ENCODE data around the gene ABHD2.

Gene ABHD2

GRCh38 chr15:89090791-89091626 is 2.8 kb downstream of the ABHD2 start:
- in situ Hi-C loops (cut with HindIII; ENCODE audit: low sequenced_read_pairs): no loop called here
- TF ChIP-seq, protein P1, sequence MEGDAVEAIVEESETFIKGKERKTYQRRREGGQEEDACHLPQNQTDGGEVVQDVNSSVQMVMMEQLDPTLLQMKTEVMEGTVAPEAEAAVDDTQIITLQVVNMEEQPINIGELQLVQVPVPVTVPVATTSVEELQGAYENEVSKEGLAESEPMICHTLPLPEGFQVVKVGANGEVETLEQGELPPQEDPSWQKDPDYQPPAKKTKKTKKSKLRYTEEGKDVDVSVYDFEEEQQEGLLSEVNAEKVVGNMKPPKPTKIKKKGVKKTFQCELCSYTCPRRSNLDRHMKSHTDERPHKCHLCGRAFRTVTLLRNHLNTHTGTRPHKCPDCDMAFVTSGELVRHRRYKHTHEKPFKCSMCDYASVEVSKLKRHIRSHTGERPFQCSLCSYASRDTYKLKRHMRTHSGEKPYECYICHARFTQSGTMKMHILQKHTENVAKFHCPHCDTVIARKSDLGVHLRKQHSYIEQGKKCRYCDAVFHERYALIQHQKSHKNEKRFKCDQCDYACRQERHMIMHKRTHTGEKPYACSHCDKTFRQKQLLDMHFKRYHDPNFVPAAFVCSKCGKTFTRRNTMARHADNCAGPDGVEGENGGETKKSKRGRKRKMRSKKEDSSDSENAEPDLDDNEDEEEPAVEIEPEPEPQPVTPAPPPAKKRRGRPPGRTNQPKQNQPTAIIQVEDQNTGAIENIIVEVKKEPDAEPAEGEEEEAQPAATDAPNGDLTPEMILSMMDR (IDR thresholded peaks at IDR 0.05; ENCODE audit: low read depth, low read length): peak; percentile 20
- peak overlapping the region; percentile 23 for H3K4me3 ChIP-seq (ENCODE audit: low read depth, low read length)
- peak; percentile 79 for DNase-seq (ENCODE audit: low read depth, low spot score)

GRCh38 chr15:89091627-89092220 is 3.5 kb downstream of the ABHD2 start:
- TF ChIP-seq, protein P1 (IDR thresholded peaks at IDR 0.05; ENCODE audit: low read depth, low read length): no peak
- DNase-seq (ENCODE audit: low read depth, low spot score): no peak
- in situ Hi-C loops (cut with HindIII; ENCODE audit: low sequenced_read_pairs): no loop called here
- peak overlapping the region; percentile 19 for H3K4me3 ChIP-seq (ENCODE audit: low read depth, low read length)

GRCh38 chr15:89093509-89093908 is 5.3 kb downstream of the ABHD2 start:
- no peak overlapping the region for H3K4me3 ChIP-seq (ENCODE audit: low read depth, low read length)
- TF ChIP-seq, protein P1 (IDR thresholded peaks at IDR 0.05; ENCODE audit: low read depth, low read length): no peak
- no peak for DNase-seq (ENCODE audit: low read depth, low spot score)
- in situ Hi-C loops (cut with HindIII; ENCODE audit: low sequenced_read_pairs): no loop called here

- TF ChIP-seq, protein P1 (IDR thresholded peaks at IDR 0.05; ENCODE audit: low read depth, low read length): no peak
- H3K4me3 ChIP-seq (ENCODE audit: low read depth, low read length): no peak overlapping the region
- in situ Hi-C loops (cut with HindIII; ENCODE audit: low sequenced_read_pairs): no loop called here
- DNase-seq (ENCODE audit: low read depth, low spot score): no peak
Measured at GRCh38 chr15:89095073-89095472, 6.8 kb downstream of the ABHD2 start.

DNA sequence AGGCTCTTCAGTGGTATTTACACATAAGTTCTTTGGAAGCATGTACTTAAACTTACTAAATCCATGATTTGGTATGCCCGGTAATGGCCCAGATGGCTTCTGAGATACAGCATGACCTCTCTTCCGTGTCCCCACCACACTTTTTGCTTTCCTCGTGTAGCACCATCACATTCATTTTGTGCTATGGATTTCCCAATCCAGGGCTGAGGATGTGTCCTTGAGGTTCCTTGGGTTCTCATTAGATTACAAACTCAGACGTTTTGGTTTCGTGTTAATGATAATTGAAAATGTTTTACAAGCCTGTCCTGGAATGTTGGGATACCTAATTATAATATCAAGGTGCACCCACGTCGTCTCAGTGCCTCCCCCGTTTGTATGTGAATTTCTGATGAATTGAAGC is 7.3 kb downstream of the ABHD2 start:
- H3K4me3 ChIP-seq (ENCODE audit: low read depth, low read length): no peak overlapping the region
- in situ Hi-C loops (cut with HindIII; ENCODE audit: low sequenced_read_pairs): no loop called here
- TF ChIP-seq, protein P1 (IDR thresholded peaks at IDR 0.05; ENCODE audit: low read depth, low read length): no peak
- no peak for DNase-seq (ENCODE audit: low read depth, low spot score)

DNA sequence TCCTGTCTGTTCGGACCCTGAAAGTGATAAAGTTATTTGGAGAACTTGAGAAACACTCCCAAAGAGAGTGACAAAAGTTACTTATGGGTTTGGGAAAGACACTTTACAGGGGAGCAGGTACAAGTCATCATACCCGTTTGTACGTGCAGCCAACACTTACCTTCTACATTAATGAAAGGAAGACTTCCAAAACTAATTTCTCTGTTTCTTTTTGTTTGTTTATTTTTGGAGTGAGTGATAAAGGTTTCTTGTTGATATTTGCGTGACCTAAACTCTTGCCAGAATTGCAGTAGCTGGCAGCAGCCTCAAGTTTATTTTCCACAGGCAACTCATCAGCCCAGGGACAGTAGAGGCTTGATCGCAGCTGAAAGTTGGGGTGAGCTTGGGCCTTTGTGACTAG is 8.4 kb downstream of the ABHD2 start:
- in situ Hi-C loops (cut with HindIII; ENCODE audit: low sequenced_read_pairs): no loop called here
- H3K4me3 ChIP-seq (ENCODE audit: low read depth, low read length): no peak overlapping the region
- no peak for DNase-seq (ENCODE audit: low read depth, low spot score)
- TF ChIP-seq, protein P1 (IDR thresholded peaks at IDR 0.05; ENCODE audit: low read depth, low read length): no peak

Measured in astrocyte of the spinal cord (primary cell).